ENCODE results near the gene EFTUD2.

DNA sequence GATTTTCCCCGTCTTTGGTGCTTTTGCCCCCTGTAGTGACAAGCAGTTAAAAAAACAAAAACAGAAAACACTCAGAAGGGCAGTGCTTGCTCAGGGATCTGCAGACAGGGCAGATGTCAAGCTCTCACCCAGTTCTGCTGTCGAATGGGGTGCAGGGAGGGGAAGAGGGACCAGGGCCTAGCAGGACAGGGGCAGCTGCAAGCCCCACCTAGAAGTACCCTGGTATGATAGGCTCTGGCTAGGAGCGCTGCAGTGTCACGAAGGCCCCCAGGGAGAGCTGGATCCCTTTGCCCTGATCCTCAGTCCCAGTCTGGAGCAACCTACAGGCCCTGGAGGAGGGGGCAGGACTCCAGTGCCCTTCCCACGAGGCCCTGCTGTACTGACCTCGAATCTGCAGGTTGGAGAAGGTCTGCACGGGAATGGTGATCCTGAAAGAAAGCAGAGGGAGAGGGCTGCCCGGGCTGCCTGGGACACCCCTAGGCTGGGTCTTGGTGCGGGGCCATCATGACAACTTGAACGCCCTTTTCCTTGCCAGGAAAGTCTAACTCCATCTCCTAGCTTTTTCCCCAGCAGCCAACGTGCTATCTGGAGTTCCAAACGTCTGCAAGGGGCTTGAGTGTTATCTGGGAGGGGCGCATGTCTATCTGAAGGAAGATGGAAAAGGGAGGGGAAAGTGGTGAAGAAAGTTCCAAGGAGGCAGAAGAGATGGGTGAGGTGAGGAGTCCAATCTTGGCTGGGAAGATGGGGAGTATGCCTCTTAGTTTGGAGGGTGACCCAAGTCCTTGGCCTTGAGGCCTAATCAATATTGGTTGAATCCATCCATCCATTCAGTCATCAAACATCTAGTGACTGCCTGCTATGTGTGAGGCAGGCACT lies 11.2 kb upstream of the EFTUD2 start:
- no peak for TF ChIP-seq EZH2 (IDR thresholded peaks at IDR 0.05; ENCODE audit: borderline replicate concordance, insufficient read depth, low read depth, low read length, poor library complexity, severe bottlenecking)
- TF ChIP-seq, protein P1, sequence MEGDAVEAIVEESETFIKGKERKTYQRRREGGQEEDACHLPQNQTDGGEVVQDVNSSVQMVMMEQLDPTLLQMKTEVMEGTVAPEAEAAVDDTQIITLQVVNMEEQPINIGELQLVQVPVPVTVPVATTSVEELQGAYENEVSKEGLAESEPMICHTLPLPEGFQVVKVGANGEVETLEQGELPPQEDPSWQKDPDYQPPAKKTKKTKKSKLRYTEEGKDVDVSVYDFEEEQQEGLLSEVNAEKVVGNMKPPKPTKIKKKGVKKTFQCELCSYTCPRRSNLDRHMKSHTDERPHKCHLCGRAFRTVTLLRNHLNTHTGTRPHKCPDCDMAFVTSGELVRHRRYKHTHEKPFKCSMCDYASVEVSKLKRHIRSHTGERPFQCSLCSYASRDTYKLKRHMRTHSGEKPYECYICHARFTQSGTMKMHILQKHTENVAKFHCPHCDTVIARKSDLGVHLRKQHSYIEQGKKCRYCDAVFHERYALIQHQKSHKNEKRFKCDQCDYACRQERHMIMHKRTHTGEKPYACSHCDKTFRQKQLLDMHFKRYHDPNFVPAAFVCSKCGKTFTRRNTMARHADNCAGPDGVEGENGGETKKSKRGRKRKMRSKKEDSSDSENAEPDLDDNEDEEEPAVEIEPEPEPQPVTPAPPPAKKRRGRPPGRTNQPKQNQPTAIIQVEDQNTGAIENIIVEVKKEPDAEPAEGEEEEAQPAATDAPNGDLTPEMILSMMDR (IDR thresholded peaks at IDR 0.05): no peak

All from B cell (primary cell).